ENCODE measurements around the gene FNBP1.

- TF ChIP-seq EP300 (IDR thresholded peaks at IDR 0.05; ENCODE audit: borderline replicate concordance in 1 of 2, low read depth in 1 of 2, low read length in 1 of 2): no peak
- TF ChIP-seq POLR2AphosphoS5 (IDR thresholded peaks at IDR 0.05; ENCODE audit: low read depth, low read length): no peak
- TF ChIP-seq MXI1 (IDR thresholded peaks at IDR 0.05; ENCODE audit: low read depth, low read length): no peak
Measured at GRCh38 chr9:129878291-129878690, 164.7 kb downstream of the FNBP1 start.
